ENCODE data around the gene AQP12A.
"Not testable (repeated sequence)": the region's sequence is repeated elsewhere in the genome, so short reads cannot be mapped to it uniquely, and the experiment has no call there.

GRCh38 chr2:240674461-240675184, 17.0 kb upstream of the AQP12A start:
- TF ChIP-seq CTCF (optimal IDR thresholded peaks at IDR 0.05 in 1 of 3, IDR thresholded peaks at IDR 0.05 in 1 of 3, conservative IDR thresholded peaks at IDR 0.05 in 1 of 3; ENCODE audit: extremely low read depth in 1 of 3, insufficient read depth in 2 of 3, low read length in 3 of 3); EZH2 (IDR thresholded peaks at IDR 0.05; ENCODE audit: low read length): not testable (repeated sequence)
